LNCaP clone FGC (cell line): Measurements from ENCODE around the gene CLPTM1.
"Not testable (repeated sequence)": the region's sequence is repeated elsewhere in the genome, so short reads cannot be mapped to it uniquely, and the experiment has no call there.

Experiments
- DNase-seq: peaks from one replicate; pipeline ENCODE4 v3.0.0-alpha.2; 2011; ENCODE audit warnings: low read depth
- H3K4me3 ChIP-seq: 2 replicates; pipeline ENCODE4 v1.5.1; 2011; ENCODE audit warnings: mild to moderate bottlenecking, low read depth, low read length, control low read depth
- CTCF ChIP-seq: IDR thresholded peaks from 2 replicates; pipeline ENCODE4 v1.5.1; 2012; ENCODE audit warnings: mild to moderate bottlenecking; ENCODE audit not compliant: control insufficient read depth, insufficient read depth; ENCODE audit errors: extremely low read depth

Gene CLPTM1

GRCh38 chr19:44992336-44993163, 37.4 kb downstream of the CLPTM1 start:
- no peak overlapping the region for H3K4me3 ChIP-seq
- no peak for DNase-seq
- TF ChIP-seq CTCF = no peak

GRCh38 chr19:44993526-44993925, 38.3 kb downstream of the CLPTM1 start:
- no peak for DNase-seq
- TF ChIP-seq CTCF = no peak
- H3K4me3 ChIP-seq = no peak overlapping the region

- TF ChIP-seq CTCF = no peak
- no peak for DNase-seq
- H3K4me3 ChIP-seq = no peak overlapping the region
Observed at GRCh38 chr19:44993926-44994537, 38.9 kb downstream of the CLPTM1 start.

GRCh38 chr19:44998025-44998424, 42.8 kb downstream of the CLPTM1 start:
- no peak for TF ChIP-seq CTCF
- H3K4me3 ChIP-seq = no peak overlapping the region
- DNase-seq = no peak

- not testable (repeated sequence) for H3K4me3 ChIP-seq, DNase-seq
Observed at GRCh38 chr19:44999131-44999925, 44.1 kb downstream of the CLPTM1 start.

GRCh38 chr19:45000665-45001064, 45.5 kb downstream of the CLPTM1 start:
- not testable (repeated sequence) for DNase-seq
- H3K4me3 ChIP-seq = peak overlapping the region; percentile 18; the same call in 1 of the 2 replicates

GRCh38 chr19:45001087-45001739, 46.0 kb downstream of the CLPTM1 start, which contains the start of gene RELB:
Gene RELB (plus strand): TSS chr19:45001464. CDS start chr19:45001580, 116 bp downstream.
- DNase-seq = no peak
- no peak for TF ChIP-seq CTCF
- peak within 1 kb of the TSS; percentile 50 for H3K4me3 ChIP-seq
